T-cell (primary cell): ENCODE data around the gene FHIT. TPM values are rescaled to one million over a fixed set of nuclear protein-coding genes. Genes with fewer than 3 reads are reported as not detected.

ENCODE experiments used
- ATAC-seq, 4 experiments: fragments of 200-7000 bp in 3 of 4; fragments of 150-1000 bp in 1 of 4; cut with Tn5 transposase; replicated peaks in 1 of 4; 1 replicate in 3 of 4; 2 replicates in 1 of 4; pipeline ENCODE4 v1.10.0; 2021; ENCODE audit warnings: moderate library complexity in 3 of 4, mild to moderate bottlenecking in 2 of 4, moderate number of reproducible peaks in 1 of 4
- CTCF ChIA-PET, 2 donors: fragments of 300-600 bp; sonication (Branson Sonifier 250); formaldehyde crosslinking; loops; one replicate each; lab custom pipeline; 2022; ENCODE audit warnings: antibody characterized with exemption in 2 of 2; lab: Charles Lee
- POLR2A ChIA-PET, 2 donors: fragments of 300-600 bp; sonication (Branson Sonifier 250); formaldehyde crosslinking; loops; one replicate each; lab custom pipeline; 2022; ENCODE audit warnings: antibody characterized with exemption in 2 of 2; lab: Charles Lee
- DNase-seq, 35 experiments: peaks; one replicate each; pipeline versions ENCODE4 v3.0.0 to v3.0.0-alpha.2; 2013 to 2023
- H3K27ac ChIP-seq: one replicate; pipeline ENCODE4 v1.5.1; 2013; ENCODE audit warnings: low read length
- H3K27me3 ChIP-seq, 2 experiments: replicated peaks in 1 of 2; 1 replicate in 1 of 2; 2 replicates in 1 of 2; pipeline versions ENCODE4 v1.6.1 to v1.7.0; 2013; ENCODE audit warnings: low read length in 1 of 2, mixed read lengths in 1 of 2; ENCODE audit not compliant: control insufficient read depth in 2 of 2, insufficient read depth in 2 of 2; ENCODE audit errors: extremely low read depth in 1 of 2
- H3K36me3 ChIP-seq, 2 donors: 1 replicate in 1 of 2; 2 replicates in 1 of 2; pipeline versions ENCODE4 v1.6.1 to v1.7.0; 2013; ENCODE audit warnings: low read length in 1 of 2; ENCODE audit not compliant: control insufficient read depth in 2 of 2, insufficient read depth in 1 of 2; ENCODE audit errors: extremely low read depth in 1 of 2
- H3K4me1 ChIP-seq, 2 experiments: 1 replicate in 1 of 2; 2 replicates in 1 of 2; pipeline versions ENCODE4 v1.6.1 to v1.7.0; 2013; ENCODE audit warnings: low read length in 2 of 2, mixed read lengths in 1 of 2; ENCODE audit not compliant: insufficient read depth in 2 of 2, control insufficient read depth in 1 of 2; ENCODE audit errors: extremely low read depth in 1 of 2
- H3K4me3 ChIP-seq, 2 donors: 1 replicate in 1 of 2; 2 replicates in 1 of 2; pipeline versions ENCODE4 v1.5.1 to v1.7.0; 2013; ENCODE audit warnings: mild to moderate bottlenecking in 2 of 2, low read length in 1 of 2, moderate library complexity in 1 of 2; ENCODE audit not compliant: control insufficient read depth in 1 of 2; ENCODE audit errors: extremely low read depth in 1 of 2
- H3K9me3 ChIP-seq: 2 replicates; pipeline ENCODE4 v1.7.0; 2013
- H3K27ac Mint-ChIP-seq, 2 donors: one replicate each; pipeline ENCODE4 v1.8.0; 2020 to 2021; ENCODE audit warnings: mild to moderate bottlenecking in 2 of 2, mixed read lengths in 2 of 2
- H3K27me3 Mint-ChIP-seq, 2 donors: one replicate each; pipeline ENCODE4 v1.8.0; 2021 to 2022; ENCODE audit warnings: mixed read lengths in 2 of 2
- H3K36me3 Mint-ChIP-seq: one replicate; pipeline ENCODE4 v1.8.0; 2021; ENCODE audit warnings: mixed read lengths
- H3K4me1 Mint-ChIP-seq, 3 donors: one replicate each; pipeline ENCODE4 v1.8.0; 2020 to 2022; ENCODE audit warnings: mixed read lengths in 3 of 3, mild to moderate bottlenecking in 1 of 3
- H3K4me3 Mint-ChIP-seq, 3 donors: one replicate each; pipeline ENCODE4 v1.8.0; 2020 to 2022; ENCODE audit warnings: mild to moderate bottlenecking in 3 of 3, mixed read lengths in 3 of 3, moderate library complexity in 3 of 3
- H3K9me3 Mint-ChIP-seq, 3 donors: one replicate each; pipeline ENCODE4 v1.8.0; 2020 to 2022; ENCODE audit warnings: mixed read lengths in 3 of 3
- WGBS: methylation state at CpG from one replicate; pipeline ENCODE4 v1.1.5; 2013; ENCODE audit warnings: missing lambda C conversion rate; ENCODE audit not compliant: insufficient coverage; 5-methylcytosine and 5-hydroxymethylcytosine counted together
- total RNA-seq, 35 experiments: library from RNA in 6 of 35; stranded (reverse) in 6 of 35; fragments of 120-200 nt in 1 of 35; gene quantifications; one replicate each; pipeline versions ENCODE4 v1.2.1 to v1.2.4 and lab custom pipeline; 2013 to 2026

The FHIT gene
- total RNA-seq, 5 donors from 2014 or later (not counting 1 experiment from before 2014, with no cell fraction given), result 33.1 to 197 (median 78.3) TPM

GRCh38 chr3:60073228-60073627, 1178.0 kb downstream of the FHIT start:
- H3K27me3 ChIP-seq, result no peaks in the 10 kb centered on the region
- Mint-ChIP-seq H3K9me3 (no peaks in the 10 kb centered on the region), H3K4me1 (peaks cover 34 to 73% (median 69%) of the 10 kb centered on the region in 3 donors), H3K36me3 (peaks cover 19% of the 10 kb centered on the region), H3K27me3 (no peaks in the 10 kb centered on the region), H3K27ac (peak overlapping the region; percentile 92 to 95), H3K4me3 (peak overlapping the region; percentile 0 to 77 (median 44))
- no peak for DNase-seq
- H3K36me3 ChIP-seq, result peaks cover 0 to 3% of the 10 kb centered on the region in 2 donors
- ATAC-seq, result no peak
- H3K27ac ChIP-seq, result no peak overlapping the region
- H3K4me1 ChIP-seq, result peaks cover 4 to 28% of the 10 kb centered on the region in 2 experiments
- POLR2A ChIA-PET, result no interaction called here
- H3K9me3 ChIP-seq, result no peaks in the 10 kb centered on the region
- WGBS, result 59% methylated on average over 4 of the region's 4 CpGs
- CTCF ChIA-PET, result no interaction called here
- H3K4me3 ChIP-seq, result no peak overlapping the region

GRCh38 chr3:60070366-60070765, 1180.9 kb downstream of the FHIT start:
- no peak overlapping the region for H3K27ac ChIP-seq
- peaks cover 0 to 3% of the 10 kb centered on the region in 2 donors for H3K36me3 ChIP-seq
- H3K4me3 ChIP-seq, result no peak overlapping the region
- DNase-seq (no peak), ATAC-seq (no peak)
- Mint-ChIP-seq H3K9me3 (no peaks in the 10 kb centered on the region), H3K27ac (peak overlapping the region in 1 of 2 donors; percentile 17), H3K4me3 (no peak overlapping the region), H3K36me3 (peaks cover 24% of the 10 kb centered on the region), H3K4me1 (peaks cover 41 to 74% (median 67%) of the 10 kb centered on the region in 3 donors), H3K27me3 (no peaks in the 10 kb centered on the region)
- 100% methylated on average over 1 of the region's 3 CpGs for WGBS
- ChIA-PET POLR2A (no interaction called here), CTCF (no interaction called here)
- no peaks in the 10 kb centered on the region for H3K27me3 ChIP-seq
- no peaks in the 10 kb centered on the region for H3K9me3 ChIP-seq
- peaks cover 13 to 27% of the 10 kb centered on the region in 2 experiments for H3K4me1 ChIP-seq

- Mint-ChIP-seq H3K9me3 (no peaks in the 10 kb centered on the region), H3K36me3 (peaks cover 14% of the 10 kb centered on the region), H3K27me3 (no peaks in the 10 kb centered on the region), H3K4me3 (peak overlapping the region; percentile 28 to 53 (median 42)), H3K27ac (peak overlapping the region; percentile 94 to 97), H3K4me1 (peaks cover 56 to 77% (median 67%) of the 10 kb centered on the region in 3 donors)
- POLR2A ChIA-PET, result interaction anchor here (0.6 to 1.1 kb wide), 3 partner anchors 10 to 14 kb away, joined by 3 to 4 read pairs (median 4); no protein-coding TSS in a partner anchor
- H3K4me3 ChIP-seq, result no peak overlapping the region
- 43% methylated on average over 1 of the region's 2 CpGs for WGBS
- peaks cover 19 to 39% of the 10 kb centered on the region in 2 experiments for H3K4me1 ChIP-seq
- H3K36me3 ChIP-seq, result peaks cover 0 to 3% of the 10 kb centered on the region in 2 donors
- no peaks in the 10 kb centered on the region for H3K27me3 ChIP-seq
- H3K27ac ChIP-seq, result peak overlapping the region; percentile 42
- no peak for DNase-seq
- CTCF ChIA-PET, result interaction anchor here (1.1 to 1.2 kb wide), 2 partner anchors 14 kb away, joined by 3 to 4 read pairs; no protein-coding TSS in a partner anchor
- ATAC-seq, result peak; percentile 46 to 53 (median 48)
- no peaks in the 10 kb centered on the region for H3K9me3 ChIP-seq
Observed at GRCh38 chr3:60065227-60065868, 1185.9 kb downstream of the FHIT start.

DNA sequence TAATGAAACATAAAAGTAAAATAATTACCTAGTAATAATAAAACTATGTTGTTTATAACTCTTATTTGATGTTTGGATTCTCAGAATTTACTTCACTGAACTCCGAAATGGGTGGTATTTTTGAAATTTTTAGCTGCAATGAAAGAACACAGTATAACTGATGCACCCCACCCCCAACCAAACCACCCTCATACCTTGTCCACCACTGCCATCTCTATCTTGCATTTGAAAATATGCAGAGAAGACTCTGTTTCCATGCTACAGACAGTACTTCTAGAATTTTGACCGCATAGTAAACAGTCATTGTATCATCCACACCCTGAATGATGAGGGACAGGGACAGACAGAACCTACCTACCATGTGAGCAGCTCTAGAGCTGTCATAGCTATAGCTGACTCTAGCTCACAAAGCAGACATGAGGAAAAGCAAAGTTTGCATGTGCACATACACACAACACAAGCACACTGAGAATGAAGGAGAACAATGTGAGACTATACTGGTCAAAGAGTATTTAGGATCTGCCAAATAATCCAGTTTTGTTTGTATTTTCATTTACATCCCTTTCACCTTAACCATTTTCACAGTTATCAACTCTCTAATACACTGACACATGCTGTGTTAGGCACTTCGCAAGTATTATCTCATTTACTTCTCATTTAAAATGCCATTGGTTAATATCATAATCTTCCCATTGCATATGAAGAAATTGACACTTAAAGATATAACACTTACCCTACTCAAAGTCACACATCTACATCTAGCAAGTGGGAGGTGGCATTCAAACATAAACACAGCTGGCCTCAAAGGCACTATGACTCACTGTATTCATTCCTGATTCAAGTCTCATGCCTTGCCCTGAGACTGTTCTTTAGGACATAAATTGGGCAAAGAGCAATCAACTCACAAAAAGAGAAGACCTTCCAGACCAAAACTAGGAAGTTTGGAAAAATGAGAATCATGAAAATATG, 1186.8 kb downstream of the FHIT start:
- Histone ChIP-seq H3K27me3 (no peaks in the 10 kb centered on the region), H3K4me1 (peaks cover 15 to 39% of the 10 kb centered on the region in 2 experiments), H3K9me3 (no peaks in the 10 kb centered on the region), H3K36me3 (no peaks in the 10 kb centered on the region), H3K27ac (peak overlapping the region; percentile 42), H3K4me3 (no peak overlapping the region)
- Mint-ChIP-seq H3K4me3 (peak overlapping the region in 2 of 3 donors; percentile 49 to 53), H3K36me3 (peaks cover 18% of the 10 kb centered on the region), H3K27me3 (no peaks in the 10 kb centered on the region), H3K4me1 (peaks cover 55 to 78% (median 65%) of the 10 kb centered on the region in 3 donors), H3K27ac (peak overlapping the region; percentile 94 to 97), H3K9me3 (no peaks in the 10 kb centered on the region)
- ATAC-seq, result peak; percentile 68 to 92 (median 88)
- 92% methylated on average over 2 of the region's 3 CpGs for WGBS
- POLR2A ChIA-PET, result interaction anchor here (0.6 to 1.1 kb wide), 2 partner anchors 11 to 14 kb away, joined by 3 to 4 read pairs; no protein-coding TSS in a partner anchor
- CTCF ChIA-PET, result interaction anchor here in 1 of 2 donors (0.6 to 1.2 kb wide), 3 partner anchors 14 to 155 kb away, joined by 3 to 5 read pairs (median 3); no protein-coding TSS in a partner anchor
- peak in 8 of 35 experiments; percentile 10 to 34 (median 18) for DNase-seq

DNA sequence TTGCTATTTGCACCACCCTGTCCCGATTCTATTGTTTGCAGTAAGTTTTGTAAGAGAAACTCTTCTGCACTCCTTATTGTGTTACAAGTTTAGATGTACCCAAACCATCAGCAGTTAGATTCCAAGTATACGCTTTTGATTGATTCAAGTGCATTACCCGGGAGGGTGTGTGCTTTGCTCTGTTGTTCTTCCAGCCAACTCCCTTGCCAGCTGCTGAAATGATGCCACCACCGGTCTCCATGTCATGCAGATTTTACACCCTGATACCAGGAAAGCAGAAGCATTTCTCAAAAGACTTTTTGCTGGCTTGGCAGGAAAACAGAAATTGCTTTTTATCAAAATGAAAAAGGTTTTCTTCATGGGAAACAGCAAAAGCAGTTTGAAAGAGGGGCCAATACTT, 1194.8 kb downstream of the FHIT start:
- no peak overlapping the region for H3K4me3 ChIP-seq
- no peaks in the 10 kb centered on the region for H3K36me3 ChIP-seq
- Mint-ChIP-seq H3K9me3 (peaks cover 0 to 3% (median 0%) of the 10 kb centered on the region in 3 donors), H3K36me3 (peaks cover 23% of the 10 kb centered on the region), H3K27ac (peak overlapping the region; percentile 86 to 90), H3K27me3 (no peaks in the 10 kb centered on the region), H3K4me1 (peaks cover 55 to 85% (median 72%) of the 10 kb centered on the region in 3 donors), H3K4me3 (peak overlapping the region in 2 of 3 donors; percentile 25 to 53)
- ChIA-PET POLR2A (no interaction called here), CTCF (no interaction called here)
- 89% methylated on average over 2 of the region's 4 CpGs for WGBS
- ATAC-seq (peak; percentile 37 to 82 (median 74)), DNase-seq (peak in 15 of 35 experiments; percentile 3 to 54 (median 25))
- H3K4me1 ChIP-seq, result peaks cover 12 to 39% of the 10 kb centered on the region in 2 experiments
- H3K27ac ChIP-seq, result peak overlapping the region; percentile 7
- no peaks in the 10 kb centered on the region for H3K27me3 ChIP-seq
- H3K9me3 ChIP-seq, result no peaks in the 10 kb centered on the region
